ENCODE results near the gene FABP6.

FABP6 gene

GRCh38 chr5:160249570-160249969 is 20.3 kb downstream of the FABP6 start (continued):
- TF ChIP-seq, protein P1, sequence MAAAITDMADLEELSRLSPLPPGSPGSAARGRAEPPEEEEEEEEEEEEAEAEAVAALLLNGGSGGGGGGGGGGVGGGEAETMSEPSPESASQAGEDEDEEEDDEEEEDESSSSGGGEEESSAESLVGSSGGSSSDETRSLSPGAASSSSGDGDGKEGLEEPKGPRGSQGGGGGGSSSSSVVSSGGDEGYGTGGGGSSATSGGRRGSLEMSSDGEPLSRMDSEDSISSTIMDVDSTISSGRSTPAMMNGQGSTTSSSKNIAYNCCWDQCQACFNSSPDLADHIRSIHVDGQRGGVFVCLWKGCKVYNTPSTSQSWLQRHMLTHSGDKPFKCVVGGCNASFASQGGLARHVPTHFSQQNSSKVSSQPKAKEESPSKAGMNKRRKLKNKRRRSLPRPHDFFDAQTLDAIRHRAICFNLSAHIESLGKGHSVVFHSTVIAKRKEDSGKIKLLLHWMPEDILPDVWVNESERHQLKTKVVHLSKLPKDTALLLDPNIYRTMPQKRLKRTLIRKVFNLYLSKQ (tag by site-specific recombination; IDR thresholded peaks at IDR 0.05; ENCODE audit: borderline replicate concordance): peak; percentile 74; the same call in 1 of the 2 replicates
- TF ChIP-seq ZNF623 (tag by site-specific recombination; IDR thresholded peaks at IDR 0.05) (peak; percentile 83), ZNF558 (tag by site-specific recombination; IDR thresholded peaks at IDR 0.05) (peak; percentile 70; the same call in 1 of the 2 replicates), ZNF394 (tag by site-specific recombination; IDR thresholded peaks at IDR 0.05; ENCODE audit: borderline replicate concordance) (peak; percentile 96), ZNF140 (tag by site-specific recombination; IDR thresholded peaks at IDR 0.05) (peak; percentile 89), ZNF555 (tag by site-specific recombination; conservative IDR thresholded peaks at IDR 0.05) (peak; percentile 94), ZNF510 (tag by site-specific recombination; IDR thresholded peaks at IDR 0.05; ENCODE audit: insufficient replicate concordance) (peak; percentile 75), ZNF629 (tag by site-specific recombination; IDR thresholded peaks at IDR 0.05) (peak; percentile 67), KLF7 (tag by site-specific recombination; IDR thresholded peaks at IDR 0.05; ENCODE audit: borderline replicate concordance) (peak; percentile 18; the same call in 1 of the 2 replicates), ZXDB (tag by site-specific recombination; IDR thresholded peaks at IDR 0.05) (peak; percentile 79), ZBTB21 (tag by site-specific recombination; IDR thresholded peaks at IDR 0.05) (0 out of 2 replicates have a peak, but pooled peaks have one; percentile 29), ZNF292 (tag by site-specific recombination; IDR thresholded peaks at IDR 0.05; ENCODE audit: borderline replicate concordance, low read depth) (peak; percentile 79; the same call in 1 of the 2 replicates), ZNF202 (tag by site-specific recombination; IDR thresholded peaks at IDR 0.05; ENCODE audit: borderline replicate concordance) (peak; percentile 85; the same call in 1 of the 2 replicates), ZNF654 (tag by site-specific recombination; IDR thresholded peaks at IDR 0.05; ENCODE audit: low read depth) (peak; percentile 35; the same call in 1 of the 2 replicates), ZNF529 (tag by site-specific recombination; IDR thresholded peaks at IDR 0.05; ENCODE audit: insufficient replicate concordance) (peak; percentile 48), ZNF404 (tag by site-specific recombination; IDR thresholded peaks at IDR 0.05) (peak; percentile 35; the same call in 1 of the 2 replicates), ZNF501 (tag by site-specific recombination; IDR thresholded peaks at IDR 0.05) (peak; percentile 57; the same call in 1 of the 2 replicates), ZFP37 (tag by site-specific recombination; IDR thresholded peaks at IDR 0.05) (peak; percentile 81; the same call in 1 of the 2 replicates), ZNF560 (tag by site-specific recombination; IDR thresholded peaks at IDR 0.05; ENCODE audit: borderline replicate concordance) (peak; percentile 67; the same call in 1 of the 2 replicates), ZNF121 (tag by site-specific recombination; IDR thresholded peaks at IDR 0.05) (peak; percentile 55; the same call in 1 of the 2 replicates)
- TF ChIP-seq, protein P2, sequence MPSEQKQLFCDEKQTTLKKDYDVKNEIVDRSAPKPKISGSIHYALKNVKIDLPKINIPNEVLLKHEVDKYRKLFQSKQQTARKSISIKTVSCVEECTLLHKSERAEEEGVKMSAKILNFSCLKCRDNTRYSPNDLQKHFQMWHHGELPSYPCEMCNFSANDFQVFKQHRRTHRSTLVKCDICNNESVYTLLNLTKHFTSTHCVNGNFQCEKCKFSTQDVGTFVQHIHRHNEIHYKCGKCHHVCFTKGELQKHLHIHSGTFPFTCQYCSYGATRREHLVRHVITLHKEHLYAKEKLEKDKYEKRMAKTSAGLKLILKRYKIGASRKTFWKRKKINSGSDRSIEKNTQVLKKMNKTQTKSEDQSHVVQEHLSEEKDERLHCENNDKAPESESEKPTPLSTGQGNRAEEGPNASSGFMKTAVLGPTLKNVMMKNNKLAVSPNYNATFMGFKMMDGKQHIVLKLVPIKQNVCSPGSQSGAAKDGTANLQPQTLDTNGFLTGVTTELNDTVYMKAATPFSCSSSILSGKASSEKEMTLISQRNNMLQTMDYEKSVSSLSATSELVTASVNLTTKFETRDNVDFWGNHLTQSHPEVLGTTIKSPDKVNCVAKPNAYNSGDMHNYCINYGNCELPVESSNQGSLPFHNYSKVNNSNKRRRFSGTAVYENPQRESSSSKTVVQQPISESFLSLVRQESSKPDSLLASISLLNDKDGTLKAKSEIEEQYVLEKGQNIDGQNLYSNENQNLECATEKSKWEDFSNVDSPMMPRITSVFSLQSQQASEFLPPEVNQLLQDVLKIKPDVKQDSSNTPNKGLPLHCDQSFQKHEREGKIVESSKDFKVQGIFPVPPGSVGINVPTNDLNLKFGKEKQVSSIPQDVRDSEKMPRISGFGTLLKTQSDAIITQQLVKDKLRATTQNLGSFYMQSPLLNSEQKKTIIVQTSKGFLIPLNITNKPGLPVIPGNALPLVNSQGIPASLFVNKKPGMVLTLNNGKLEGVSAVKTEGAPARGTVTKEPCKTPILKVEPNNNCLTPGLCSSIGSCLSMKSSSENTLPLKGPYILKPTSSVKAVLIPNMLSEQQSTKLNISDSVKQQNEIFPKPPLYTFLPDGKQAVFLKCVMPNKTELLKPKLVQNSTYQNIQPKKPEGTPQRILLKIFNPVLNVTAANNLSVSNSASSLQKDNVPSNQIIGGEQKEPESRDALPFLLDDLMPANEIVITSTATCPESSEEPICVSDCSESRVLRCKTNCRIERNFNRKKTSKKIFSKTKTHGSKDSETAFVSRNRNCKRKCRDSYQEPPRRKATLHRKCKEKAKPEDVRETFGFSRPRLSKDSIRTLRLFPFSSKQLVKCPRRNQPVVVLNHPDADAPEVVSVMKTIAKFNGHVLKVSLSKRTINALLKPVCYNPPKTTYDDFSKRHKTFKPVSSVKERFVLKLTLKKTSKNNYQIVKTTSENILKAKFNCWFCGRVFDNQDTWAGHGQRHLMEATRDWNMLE (tag by site-specific recombination; conservative IDR thresholded peaks at IDR 0.05; ENCODE audit: low read depth): peak; percentile 94
- TF ChIP-seq, protein P3, sequence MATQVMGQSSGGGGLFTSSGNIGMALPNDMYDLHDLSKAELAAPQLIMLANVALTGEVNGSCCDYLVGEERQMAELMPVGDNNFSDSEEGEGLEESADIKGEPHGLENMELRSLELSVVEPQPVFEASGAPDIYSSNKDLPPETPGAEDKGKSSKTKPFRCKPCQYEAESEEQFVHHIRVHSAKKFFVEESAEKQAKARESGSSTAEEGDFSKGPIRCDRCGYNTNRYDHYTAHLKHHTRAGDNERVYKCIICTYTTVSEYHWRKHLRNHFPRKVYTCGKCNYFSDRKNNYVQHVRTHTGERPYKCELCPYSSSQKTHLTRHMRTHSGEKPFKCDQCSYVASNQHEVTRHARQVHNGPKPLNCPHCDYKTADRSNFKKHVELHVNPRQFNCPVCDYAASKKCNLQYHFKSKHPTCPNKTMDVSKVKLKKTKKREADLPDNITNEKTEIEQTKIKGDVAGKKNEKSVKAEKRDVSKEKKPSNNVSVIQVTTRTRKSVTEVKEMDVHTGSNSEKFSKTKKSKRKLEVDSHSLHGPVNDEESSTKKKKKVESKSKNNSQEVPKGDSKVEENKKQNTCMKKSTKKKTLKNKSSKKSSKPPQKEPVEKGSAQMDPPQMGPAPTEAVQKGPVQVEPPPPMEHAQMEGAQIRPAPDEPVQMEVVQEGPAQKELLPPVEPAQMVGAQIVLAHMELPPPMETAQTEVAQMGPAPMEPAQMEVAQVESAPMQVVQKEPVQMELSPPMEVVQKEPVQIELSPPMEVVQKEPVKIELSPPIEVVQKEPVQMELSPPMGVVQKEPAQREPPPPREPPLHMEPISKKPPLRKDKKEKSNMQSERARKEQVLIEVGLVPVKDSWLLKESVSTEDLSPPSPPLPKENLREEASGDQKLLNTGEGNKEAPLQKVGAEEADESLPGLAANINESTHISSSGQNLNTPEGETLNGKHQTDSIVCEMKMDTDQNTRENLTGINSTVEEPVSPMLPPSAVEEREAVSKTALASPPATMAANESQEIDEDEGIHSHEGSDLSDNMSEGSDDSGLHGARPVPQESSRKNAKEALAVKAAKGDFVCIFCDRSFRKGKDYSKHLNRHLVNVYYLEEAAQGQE (tag by site-specific recombination; IDR thresholded peaks at IDR 0.05): peak; percentile 78
